ENCODE results near the gene CRYGD.

CRYGD gene

DNA sequence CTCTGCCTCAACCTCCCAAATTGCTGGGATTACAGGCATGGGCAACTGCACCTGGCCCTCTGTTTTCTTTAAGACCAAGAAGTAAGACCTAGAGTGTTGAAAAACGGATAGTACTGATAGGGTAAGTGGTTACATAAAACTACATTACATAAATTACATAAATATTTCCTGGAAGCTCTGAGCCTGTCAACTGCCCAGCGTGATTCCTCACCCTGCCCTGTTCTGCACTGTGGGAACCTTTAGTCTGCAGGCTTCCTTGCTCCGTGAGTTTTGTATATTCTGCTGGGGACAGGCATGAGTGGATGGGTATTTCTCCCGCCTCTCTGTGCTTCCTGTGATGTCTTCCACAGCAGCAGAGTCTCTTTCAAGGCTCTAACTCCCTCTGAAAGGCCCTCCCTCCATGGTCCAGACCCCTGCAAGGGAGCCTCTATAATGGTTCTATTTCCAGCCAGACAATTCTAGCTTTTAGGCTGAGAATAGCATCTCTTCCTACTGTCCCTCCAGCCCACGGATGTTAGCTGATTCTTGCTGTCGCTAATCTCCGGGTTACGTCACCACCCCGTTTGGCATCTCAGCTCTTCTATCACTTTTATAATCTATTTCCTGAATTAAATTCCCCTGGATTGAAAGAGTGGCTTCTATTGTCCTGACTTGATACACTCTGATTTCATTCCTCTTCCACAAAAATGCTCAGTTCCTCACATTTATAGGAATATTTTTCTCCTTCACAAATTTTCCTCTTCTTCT is 49.5 kb downstream of the CRYGD start:
- TF ChIP-seq, protein P1, sequence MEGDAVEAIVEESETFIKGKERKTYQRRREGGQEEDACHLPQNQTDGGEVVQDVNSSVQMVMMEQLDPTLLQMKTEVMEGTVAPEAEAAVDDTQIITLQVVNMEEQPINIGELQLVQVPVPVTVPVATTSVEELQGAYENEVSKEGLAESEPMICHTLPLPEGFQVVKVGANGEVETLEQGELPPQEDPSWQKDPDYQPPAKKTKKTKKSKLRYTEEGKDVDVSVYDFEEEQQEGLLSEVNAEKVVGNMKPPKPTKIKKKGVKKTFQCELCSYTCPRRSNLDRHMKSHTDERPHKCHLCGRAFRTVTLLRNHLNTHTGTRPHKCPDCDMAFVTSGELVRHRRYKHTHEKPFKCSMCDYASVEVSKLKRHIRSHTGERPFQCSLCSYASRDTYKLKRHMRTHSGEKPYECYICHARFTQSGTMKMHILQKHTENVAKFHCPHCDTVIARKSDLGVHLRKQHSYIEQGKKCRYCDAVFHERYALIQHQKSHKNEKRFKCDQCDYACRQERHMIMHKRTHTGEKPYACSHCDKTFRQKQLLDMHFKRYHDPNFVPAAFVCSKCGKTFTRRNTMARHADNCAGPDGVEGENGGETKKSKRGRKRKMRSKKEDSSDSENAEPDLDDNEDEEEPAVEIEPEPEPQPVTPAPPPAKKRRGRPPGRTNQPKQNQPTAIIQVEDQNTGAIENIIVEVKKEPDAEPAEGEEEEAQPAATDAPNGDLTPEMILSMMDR (IDR thresholded peaks at IDR 0.05; ENCODE audit: low read depth, low read length): no peak
- H3K4me3 ChIP-seq (ENCODE audit: low read depth, low read length): no peak overlapping the region

DNA sequence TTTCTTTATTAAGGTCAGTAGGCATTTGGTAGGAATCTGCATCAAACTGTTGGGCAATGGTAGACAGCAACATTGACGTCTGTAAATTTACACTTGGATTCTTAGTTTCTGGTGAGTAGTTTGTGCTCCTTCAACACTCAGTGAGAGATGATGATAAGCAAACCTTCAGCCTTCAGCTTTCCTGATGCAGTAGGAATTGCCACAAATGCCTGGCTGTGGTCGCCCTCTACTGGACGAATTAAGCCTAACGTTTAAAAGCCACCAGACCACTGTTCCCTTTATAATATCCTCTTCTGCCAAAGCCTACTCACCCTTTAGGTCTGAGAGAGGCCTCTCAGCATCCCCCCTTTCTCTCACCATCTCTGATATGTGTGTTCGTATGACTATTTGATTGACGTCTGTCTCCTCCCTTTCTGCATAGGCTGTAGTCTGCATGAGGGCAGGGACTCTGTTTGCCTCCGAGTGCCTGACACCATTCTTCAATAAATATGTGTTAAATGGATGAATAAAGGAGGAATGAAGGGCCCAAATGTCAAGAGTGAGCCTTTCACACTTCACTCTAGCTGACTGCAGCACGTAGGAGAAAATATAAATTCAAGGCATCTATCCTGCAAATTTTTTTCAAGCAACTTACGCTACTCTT is 52.0 kb downstream of the CRYGD start:
- TF ChIP-seq, protein P1 (IDR thresholded peaks at IDR 0.05; ENCODE audit: low read depth, low read length): no peak; the same call in 1 of the 2 replicates

More for the DNA sequence above, 52.0 kb downstream of the CRYGD start:
- H3K4me3 ChIP-seq (ENCODE audit: low read depth, low read length): no peak overlapping the region
